ENCODE data around the gene CBY2.

- no peak for TF ChIP-seq CTCF (IDR thresholded peaks at IDR 0.05)
- TF ChIP-seq POLR2A (IDR thresholded peaks at IDR 0.05): no peak
Observed at GRCh38 chr13:45751885-45752284, 49.8 kb downstream of the CBY2 start.

Measured in gastroesophageal sphincter (tissue), 3 donors.